Activated CD8-positive, alpha-beta T cell treated with anti-CD3 and anti-CD28 coated beads for 36 hours (primary cell): Measurements from ENCODE around the gene WFDC13. TPM values are rescaled to one million over a fixed set of nuclear protein-coding genes. Genes with fewer than 3 reads are reported as not detected.
"Not testable (repeated sequence)": the region's sequence is repeated elsewhere in the genome, so short reads cannot be mapped to it uniquely, and the experiment has no call there.

Experiments
- ATAC-seq: fragments of 200-7000 bp; cut with Tn5 transposase; one replicate; pipeline ENCODE4 v1.10.0; 2021; ENCODE audit warnings: mild to moderate bottlenecking, moderate library complexity
- CTCF ChIA-PET: fragments of 350-600 bp; sonication (Branson Sonifier 250); formaldehyde crosslinking; loops from one replicate; lab custom pipeline; 2021; ENCODE audit warnings: antibody characterized with exemption; lab: Charles Lee
- POLR2A ChIA-PET: fragments of 350-600 bp; sonication (Branson Sonifier 250); formaldehyde crosslinking; loops from one replicate; lab custom pipeline; 2021; ENCODE audit warnings: antibody characterized with exemption; lab: Charles Lee
- DNase-seq: peaks from one replicate; pipeline ENCODE4 v3.0.0-alpha.2; 2020
- H3K27ac Mint-ChIP-seq: one replicate; pipeline ENCODE4 v1.8.0; 2021; ENCODE audit warnings: mild to moderate bottlenecking, mixed read lengths
- H3K27me3 Mint-ChIP-seq: one replicate; pipeline ENCODE4 v1.8.0; 2021; ENCODE audit warnings: mixed read lengths
- H3K36me3 Mint-ChIP-seq: one replicate; pipeline ENCODE4 v1.8.0; 2021; ENCODE audit warnings: low read depth, mixed read lengths
- H3K4me1 Mint-ChIP-seq: one replicate; pipeline ENCODE4 v1.8.0; 2021; ENCODE audit warnings: low read depth, mixed read lengths
- H3K4me3 Mint-ChIP-seq: one replicate; pipeline ENCODE4 v1.8.0; 2021; ENCODE audit warnings: mild to moderate bottlenecking, moderate library complexity, mixed read lengths
- H3K9me3 Mint-ChIP-seq: one replicate; pipeline ENCODE4 v1.8.0; 2021; ENCODE audit warnings: mixed read lengths
- intact Hi-C: fragments of 100-400 bp; cut with micrococcal nuclease; formaldehyde crosslinking; loops from one replicate; pipeline ENCODE4 v1.10.0; 2022
- total RNA-seq, 2 experiments: library from RNA; stranded (reverse); gene quantifications; one replicate each; pipeline ENCODE4 v1.2.3, GENCODE V29; 2021
- TF ChIP-seq, protein P1 (sequence below): fragments of 200-600 bp; IDR thresholded peaks from one replicate; pipeline ENCODE4 v1.8.0; 2022; ENCODE audit warnings: antibody characterized with exemption, mild to moderate bottlenecking

The WFDC13 gene
- not detected for total RNA-seq

GRCh38 chr20:45701873-45702272 lies at the start of gene WFDC13:
WFDC13 (plus strand) TSS chr20:45702038; CDS start chr20:45702124, 86 bp downstream.
- ATAC-seq (no peak), DNase-seq (no peak)
- TF ChIP-seq, protein P1, sequence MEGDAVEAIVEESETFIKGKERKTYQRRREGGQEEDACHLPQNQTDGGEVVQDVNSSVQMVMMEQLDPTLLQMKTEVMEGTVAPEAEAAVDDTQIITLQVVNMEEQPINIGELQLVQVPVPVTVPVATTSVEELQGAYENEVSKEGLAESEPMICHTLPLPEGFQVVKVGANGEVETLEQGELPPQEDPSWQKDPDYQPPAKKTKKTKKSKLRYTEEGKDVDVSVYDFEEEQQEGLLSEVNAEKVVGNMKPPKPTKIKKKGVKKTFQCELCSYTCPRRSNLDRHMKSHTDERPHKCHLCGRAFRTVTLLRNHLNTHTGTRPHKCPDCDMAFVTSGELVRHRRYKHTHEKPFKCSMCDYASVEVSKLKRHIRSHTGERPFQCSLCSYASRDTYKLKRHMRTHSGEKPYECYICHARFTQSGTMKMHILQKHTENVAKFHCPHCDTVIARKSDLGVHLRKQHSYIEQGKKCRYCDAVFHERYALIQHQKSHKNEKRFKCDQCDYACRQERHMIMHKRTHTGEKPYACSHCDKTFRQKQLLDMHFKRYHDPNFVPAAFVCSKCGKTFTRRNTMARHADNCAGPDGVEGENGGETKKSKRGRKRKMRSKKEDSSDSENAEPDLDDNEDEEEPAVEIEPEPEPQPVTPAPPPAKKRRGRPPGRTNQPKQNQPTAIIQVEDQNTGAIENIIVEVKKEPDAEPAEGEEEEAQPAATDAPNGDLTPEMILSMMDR: no peak
- ChIA-PET CTCF (no interaction called here), POLR2A (no interaction called here)
- H3K27me3 Mint-ChIP-seq: peaks cover 19% of the 10 kb centered on the region
- intact Hi-C loops: no loop called here
- no peak within 1 kb of the TSS for H3K4me3 Mint-ChIP-seq
- H3K4me1 Mint-ChIP-seq: no peaks in the 10 kb centered on the region
- H3K36me3 Mint-ChIP-seq: no peaks in the 10 kb centered on the region
- no peaks in the 10 kb centered on the region for H3K9me3 Mint-ChIP-seq
- no peak within 1 kb of the TSS for H3K27ac Mint-ChIP-seq

- H3K27ac Mint-ChIP-seq, CTCF ChIA-PET, H3K9me3 Mint-ChIP-seq, H3K4me3 Mint-ChIP-seq, ATAC-seq, intact Hi-C loops, H3K4me1 Mint-ChIP-seq, H3K36me3 Mint-ChIP-seq, H3K27me3 Mint-ChIP-seq, POLR2A ChIA-PET, DNase-seq: not testable (repeated sequence)
Observed at GRCh38 chr20:45657038-45657437, 44.8 kb upstream of the WFDC13 start.

DNA sequence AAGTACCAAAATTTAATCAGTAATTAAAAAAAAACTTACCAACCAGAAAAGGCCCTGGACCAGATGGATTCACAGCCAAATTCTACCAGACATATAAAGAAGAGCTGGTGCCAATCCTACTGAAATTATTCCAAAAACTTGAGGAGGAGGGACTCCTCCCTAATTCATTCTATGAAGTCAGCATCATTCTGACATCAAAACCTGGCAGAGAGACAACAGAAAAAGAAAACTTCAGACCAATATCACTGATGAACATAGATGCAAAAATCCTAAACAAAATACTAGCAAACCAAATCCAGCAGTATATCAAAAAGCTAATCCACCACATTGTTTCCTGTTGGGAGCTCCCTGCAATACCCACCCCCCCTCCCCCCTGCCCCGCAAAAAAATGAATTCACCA lies 31.7 kb upstream of the WFDC13 start, which contains the start of gene WFDC11:
Gene WFDC11, minus strand, starts transcription at position 101 of the 400 bp plus-strand sequence. CDS start 19,639 bp downstream, outside the sequence.
- DNase-seq (no peak), ATAC-seq (no peak)
- H3K4me1 Mint-ChIP-seq: no peaks in the 10 kb centered on the region
- H3K27ac Mint-ChIP-seq: no peak within 1 kb of the TSS
- no peaks in the 10 kb centered on the region for H3K9me3 Mint-ChIP-seq
- CTCF ChIA-PET: no interaction called here
- POLR2A ChIA-PET: no interaction called here
- no peaks in the 10 kb centered on the region for H3K36me3 Mint-ChIP-seq
- no peak within 1 kb of the TSS for H3K4me3 Mint-ChIP-seq
- intact Hi-C loops: no loop called here
- TF ChIP-seq, protein P1: no peak
- peaks cover 20% of the 10 kb centered on the region for H3K27me3 Mint-ChIP-seq

GRCh38 chr20:45672765-45673164 lies 29.1 kb upstream of the WFDC13 start:
- peaks cover 12% of the 10 kb centered on the region for H3K9me3 Mint-ChIP-seq
- CTCF ChIA-PET: interaction anchor here (1.5 kb wide), 1 partner anchor 98 kb away, joined by 5 read pairs; no protein-coding TSS in a partner anchor
- no peaks in the 10 kb centered on the region for H3K4me1 Mint-ChIP-seq
- no peaks in the 10 kb centered on the region for H3K36me3 Mint-ChIP-seq
- POLR2A ChIA-PET: no interaction called here
- ATAC-seq (no peak), DNase-seq (no peak)
- no peak overlapping the region for H3K4me3 Mint-ChIP-seq
- no peak overlapping the region for H3K27ac Mint-ChIP-seq
- intact Hi-C loops: no loop called here
- TF ChIP-seq, protein P1: no peak
- H3K27me3 Mint-ChIP-seq: peaks cover 30% of the 10 kb centered on the region

DNA sequence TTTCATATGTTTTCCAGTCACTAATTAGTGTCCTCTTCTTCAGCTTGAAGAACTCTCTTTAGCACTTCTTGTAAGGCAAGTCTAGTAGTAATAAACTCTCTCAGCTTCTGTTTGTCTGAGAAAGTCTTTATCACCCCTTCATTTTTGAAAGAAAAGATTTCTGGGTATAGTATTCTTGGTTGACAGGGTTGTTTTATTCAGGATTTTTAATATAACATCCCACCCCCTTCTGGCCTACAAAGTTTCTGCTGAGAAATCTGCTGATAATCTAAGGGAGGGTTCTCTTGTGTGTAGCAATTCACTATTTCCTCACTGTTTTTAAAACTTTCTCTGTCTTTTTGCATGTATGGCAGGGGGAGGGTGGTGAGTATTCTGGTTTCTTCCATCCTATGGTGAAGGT lies 22.2 kb upstream of the WFDC13 start:
- POLR2A ChIA-PET: no interaction called here
- CTCF ChIA-PET: no interaction called here
- peaks cover 31% of the 10 kb centered on the region for H3K9me3 Mint-ChIP-seq
- TF ChIP-seq, protein P1: no peak
- no peaks in the 10 kb centered on the region for H3K4me1 Mint-ChIP-seq
- no peak overlapping the region for H3K4me3 Mint-ChIP-seq
- H3K36me3 Mint-ChIP-seq: peaks cover 3% of the 10 kb centered on the region
- ATAC-seq: no peak
- no peak for DNase-seq
- H3K27me3 Mint-ChIP-seq: peaks cover 16% of the 10 kb centered on the region
- no peak overlapping the region for H3K27ac Mint-ChIP-seq
- intact Hi-C loops: no loop called here
